Measurements from ENCODE around the gene FBLN1. TPM values are rescaled to one million over a fixed set of nuclear protein-coding genes. Genes with fewer than 3 reads are reported as not detected.
A peak's percentile ranks its signal among the peaks of the same experiment; 100 is the strongest.

The FBLN1 gene
- total RNA-seq, 1 donor from 2014 or later: 186 TPM

DNA sequence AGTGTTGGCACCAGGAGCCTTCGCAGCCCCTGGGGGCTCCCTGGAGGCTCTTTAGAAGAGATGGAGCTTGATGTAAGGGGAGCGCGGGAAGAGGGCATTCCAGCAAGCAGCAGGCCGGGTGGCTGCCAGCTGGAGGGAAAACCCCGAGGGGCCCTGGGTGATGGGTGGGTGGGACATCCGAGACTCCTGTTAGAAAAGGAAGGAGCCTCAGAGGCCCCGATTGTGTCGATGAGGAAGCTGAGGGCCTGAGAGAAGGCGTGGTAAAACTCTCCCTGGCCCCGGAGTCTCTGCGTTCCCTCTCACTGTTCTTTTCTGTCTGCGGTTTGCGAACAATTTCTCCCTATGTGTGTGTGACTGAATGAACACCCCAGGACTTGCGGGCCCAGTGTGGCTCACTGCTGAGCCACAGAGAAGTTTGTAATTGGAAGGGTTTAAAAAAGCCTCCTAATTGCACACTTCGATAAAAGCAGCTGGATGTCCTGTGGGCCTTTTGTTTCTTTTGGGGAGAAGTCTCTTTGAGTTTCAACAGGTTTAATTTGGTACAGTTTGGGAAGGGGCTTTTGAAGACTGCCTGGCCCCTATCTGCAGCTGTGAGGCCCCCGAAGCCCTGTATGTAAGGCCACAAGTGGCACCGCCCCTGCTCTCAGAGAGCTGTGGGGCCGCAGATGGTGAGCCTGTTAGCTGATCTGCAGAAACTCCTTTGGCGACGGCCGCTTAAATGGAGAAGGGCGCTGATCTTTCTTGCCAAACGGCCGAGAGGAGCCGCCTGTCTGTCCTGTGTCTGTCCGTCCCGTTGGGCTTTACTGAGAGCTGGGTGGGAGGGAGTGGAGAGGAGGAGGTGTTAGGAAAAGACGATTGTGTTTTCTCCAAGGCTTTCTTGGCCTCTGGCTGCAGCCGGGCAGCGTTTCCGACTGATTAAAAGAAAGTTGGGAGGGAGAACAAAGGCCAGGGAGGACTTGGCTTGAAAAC, 2.0 kb downstream of the FBLN1 start:
- DNase-seq (ENCODE audit: low spot score): peak; percentile 51
- TF ChIP-seq CTCF (IDR thresholded peaks at IDR 0.05): peak; percentile 19
- no peaks in the 10 kb centered on the region for H3K9me3 Mint-ChIP-seq (ENCODE audit: low read depth)
- peaks cover 36% of the 10 kb centered on the region for H3K4me1 Mint-ChIP-seq (ENCODE audit: low read depth)
- H3K27me3 Mint-ChIP-seq (ENCODE audit: low read depth): no peaks in the 10 kb centered on the region
- no peaks in the 10 kb centered on the region for H3K36me3 Mint-ChIP-seq (ENCODE audit: low read depth)
- peak overlapping the region; percentile 85 for H3K4me3 Mint-ChIP-seq (ENCODE audit: unreplicated experiment)
- peak overlapping the region; percentile 96 for H3K27ac Mint-ChIP-seq (ENCODE audit: unreplicated experiment)

GRCh38 chr22:45505991-45506747, 3.5 kb downstream of the FBLN1 start:
- Mint-ChIP-seq H3K27ac (ENCODE audit: unreplicated experiment) (peak overlapping the region; percentile 27), H3K27me3 (ENCODE audit: low read depth) (no peaks in the 10 kb centered on the region)
- no peak for TF ChIP-seq CTCF (IDR thresholded peaks at IDR 0.05)

GRCh38 chr22:45506816-45507360, 4.2 kb downstream of the FBLN1 start:
- DNase-seq (ENCODE audit: low spot score): no peak
- no peak overlapping the region for H3K27ac Mint-ChIP-seq (ENCODE audit: unreplicated experiment)
- no peaks in the 10 kb centered on the region for H3K36me3 Mint-ChIP-seq (ENCODE audit: low read depth)
- no peak for TF ChIP-seq CTCF (IDR thresholded peaks at IDR 0.05)
- H3K4me3 Mint-ChIP-seq (ENCODE audit: unreplicated experiment): no peak overlapping the region
- peaks cover 39% of the 10 kb centered on the region for H3K4me1 Mint-ChIP-seq (ENCODE audit: low read depth)
- no peaks in the 10 kb centered on the region for H3K27me3 Mint-ChIP-seq (ENCODE audit: low read depth)
- H3K9me3 Mint-ChIP-seq (ENCODE audit: low read depth): no peaks in the 10 kb centered on the region

More at GRCh38 chr22:45505991-45506747, 3.5 kb downstream of the FBLN1 start:
- Mint-ChIP-seq H3K9me3 (ENCODE audit: low read depth) (no peaks in the 10 kb centered on the region), H3K4me1 (ENCODE audit: low read depth) (peaks cover 36% of the 10 kb centered on the region), H3K36me3 (ENCODE audit: low read depth) (no peaks in the 10 kb centered on the region), H3K4me3 (ENCODE audit: unreplicated experiment) (no peak overlapping the region)
- DNase-seq (ENCODE audit: low spot score): no peak

- Mint-ChIP-seq H3K4me3 (ENCODE audit: unreplicated experiment) (no peak overlapping the region), H3K9me3 (ENCODE audit: low read depth) (no peaks in the 10 kb centered on the region), H3K36me3 (ENCODE audit: low read depth) (no peaks in the 10 kb centered on the region), H3K27ac (ENCODE audit: unreplicated experiment) (no peak overlapping the region), H3K4me1 (ENCODE audit: low read depth) (peaks cover 49% of the 10 kb centered on the region), H3K27me3 (ENCODE audit: low read depth) (no peaks in the 10 kb centered on the region)
- TF ChIP-seq CTCF (IDR thresholded peaks at IDR 0.05): no peak
- DNase-seq (ENCODE audit: low spot score): no peak
Measured at GRCh38 chr22:45507798-45508197, 5.1 kb downstream of the FBLN1 start.

DNA sequence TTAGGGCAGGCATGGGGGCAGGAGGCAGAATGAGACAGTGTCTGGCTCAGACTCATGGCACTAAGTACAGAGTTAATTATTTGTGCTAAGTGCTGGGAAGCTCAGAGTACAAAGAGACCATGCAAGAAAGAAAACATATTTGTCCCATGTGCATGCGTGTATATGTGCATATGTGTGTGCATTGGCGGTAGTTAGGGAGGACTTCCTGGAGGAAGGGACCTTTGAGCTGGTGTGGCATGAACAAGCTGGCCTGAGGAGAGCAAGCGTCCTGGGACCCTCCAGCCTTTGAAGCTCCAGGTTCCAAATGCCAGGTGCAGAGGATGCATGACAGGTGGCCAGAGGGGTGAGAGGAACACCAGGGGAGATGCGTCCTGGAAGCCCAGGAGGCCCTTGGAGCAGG, 6.1 kb downstream of the FBLN1 start:
- Mint-ChIP-seq H3K9me3 (ENCODE audit: low read depth) (no peaks in the 10 kb centered on the region), H3K4me3 (ENCODE audit: unreplicated experiment) (no peak overlapping the region), H3K36me3 (ENCODE audit: low read depth) (no peaks in the 10 kb centered on the region), H3K4me1 (ENCODE audit: low read depth) (peaks cover 49% of the 10 kb centered on the region), H3K27me3 (ENCODE audit: low read depth) (no peaks in the 10 kb centered on the region), H3K27ac (ENCODE audit: unreplicated experiment) (no peak overlapping the region)
- DNase-seq (ENCODE audit: low spot score): no peak
- no peak for TF ChIP-seq CTCF (IDR thresholded peaks at IDR 0.05)

All from chondrocyte (in vitro differentiated cells).